Adipose tissue (tissue), 3 donors: Measurements from ENCODE around the gene RPS21. TPM values are rescaled to one million over a fixed set of nuclear protein-coding genes. Genes with fewer than 3 reads are reported as not detected.

ENCODE experiments used
- H3K27ac ChIP-seq: one replicate; pipeline ENCODE4 v1.5.1; 2013; ENCODE audit warnings: low read depth, low read length
- WGBS, 3 donors: extraction: QIAGEN DNeasy Blood & Tissue Kit; methylation state at CpG; one replicate each; pipeline ENCODE4 v1.1.7; 2013; 5-methylcytosine and 5-hydroxymethylcytosine counted together
- polyA plus RNA-seq, 3 donors: library from polyadenylated mRNA; stranded (reverse); fragments of 200-250 nt; gene quantifications; one replicate each; pipeline ENCODE4 v1.2.3, GENCODE V29; 2013
- donor health status: healthy with polysubstance abuse.
- donor health status: Bipolar disorder and iron deficiency.
- donor health status: healthy.

RPS21 gene
- polyA plus RNA-seq, 3 donors = 3,685 to 4,426 (median 4,284) TPM

GRCh38 chr20:62404112-62404665, 17.3 kb downstream of the RPS21 start:
- H3K27ac ChIP-seq = no peak overlapping the region
- WGBS, 3 donors = 88 to 95% (median 92%) methylated on average over 9 of the region's 9 CpGs

DNA sequence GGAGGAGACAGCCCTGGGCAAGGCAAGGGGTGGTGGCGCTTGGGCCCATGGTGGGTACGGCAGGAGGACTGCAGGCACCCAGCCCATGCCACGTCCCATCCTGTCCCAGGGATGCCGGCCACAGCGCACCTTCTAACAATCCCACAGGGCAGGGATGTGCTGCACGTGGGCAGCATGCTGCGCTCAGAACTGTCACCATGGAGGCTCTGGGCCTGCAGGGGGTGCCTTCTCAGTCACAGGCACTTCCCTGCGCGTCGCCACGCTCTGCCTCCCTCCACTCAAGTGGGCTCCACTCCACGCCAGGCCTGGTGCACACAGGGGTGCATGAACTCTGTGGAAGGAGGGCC, 17.8 kb downstream of the RPS21 start:
- H3K27ac ChIP-seq = no peak overlapping the region
- 92 to 97% (median 95%) methylated on average over 10 to 12 of the region's 12 CpGs for WGBS, 3 donors

GRCh38 chr20:62405108-62405980, 18.4 kb downstream of the RPS21 start:
- 68% methylated on average over 23 of the region's 23 CpGs for WGBS, 3 donors
- H3K27ac ChIP-seq = no peak overlapping the region

DNA sequence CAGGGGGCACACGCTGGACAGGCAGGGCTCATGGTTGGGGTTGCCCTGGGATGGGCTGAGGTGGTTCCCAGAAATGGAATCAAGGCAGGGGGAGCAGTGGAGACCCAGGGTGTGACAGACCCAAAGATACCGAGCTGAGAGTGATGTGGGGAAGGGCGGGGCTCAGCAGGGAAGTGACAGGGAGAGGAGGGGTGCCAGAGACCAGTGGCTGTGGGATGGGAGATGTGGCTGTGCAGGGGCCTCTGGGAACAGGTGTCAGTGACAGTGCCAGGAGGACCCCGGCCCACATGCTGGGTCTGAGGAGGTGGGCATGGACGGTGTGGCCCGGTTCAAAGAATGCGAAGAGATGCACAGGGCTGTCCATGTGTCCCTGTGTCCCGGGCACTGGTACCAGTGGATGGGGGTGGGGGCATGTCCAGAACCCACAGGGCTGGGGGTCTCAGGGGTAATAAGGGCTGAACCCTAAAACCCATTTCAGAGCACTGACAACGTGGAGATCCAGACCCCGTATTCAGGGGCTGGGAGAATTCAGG, 19.1 kb downstream of the RPS21 start:
- WGBS, 3 donors = 54 to 64% (median 54%) methylated on average over 9 to 10 of the region's 10 CpGs
- H3K27ac ChIP-seq = no peak overlapping the region

DNA sequence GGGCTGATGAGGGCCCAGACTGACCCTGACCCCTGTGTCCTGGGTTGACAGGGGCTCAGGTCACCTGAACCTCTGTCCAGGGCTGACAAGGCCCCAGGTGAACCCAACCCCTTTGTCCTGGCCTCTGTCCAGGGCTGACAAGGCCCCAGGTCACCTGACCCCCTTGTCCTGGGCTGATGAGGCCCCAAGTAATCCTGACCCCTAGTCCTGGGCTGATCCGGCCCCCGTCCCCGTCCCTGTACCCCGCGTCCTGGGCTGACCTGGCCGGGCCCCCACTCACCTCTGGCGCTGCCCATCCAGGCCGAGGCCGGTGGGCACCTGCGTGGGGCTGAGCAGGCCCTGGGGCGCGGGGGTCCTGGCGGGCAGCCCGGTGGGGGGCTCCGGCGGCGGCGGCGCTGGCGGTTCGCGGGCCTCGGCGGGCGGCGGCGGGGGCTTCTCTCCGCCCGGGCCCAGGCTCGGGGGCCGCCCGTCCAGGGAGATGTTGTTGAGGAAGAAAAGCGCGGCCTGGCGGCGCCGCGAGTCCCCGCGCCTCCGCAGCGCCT, 19.8 kb downstream of the RPS21 start:
- 1% methylated on average over 21 to 42 of the region's 42 CpGs for WGBS, 3 donors
- H3K27ac ChIP-seq = no peak overlapping the region

DNA sequence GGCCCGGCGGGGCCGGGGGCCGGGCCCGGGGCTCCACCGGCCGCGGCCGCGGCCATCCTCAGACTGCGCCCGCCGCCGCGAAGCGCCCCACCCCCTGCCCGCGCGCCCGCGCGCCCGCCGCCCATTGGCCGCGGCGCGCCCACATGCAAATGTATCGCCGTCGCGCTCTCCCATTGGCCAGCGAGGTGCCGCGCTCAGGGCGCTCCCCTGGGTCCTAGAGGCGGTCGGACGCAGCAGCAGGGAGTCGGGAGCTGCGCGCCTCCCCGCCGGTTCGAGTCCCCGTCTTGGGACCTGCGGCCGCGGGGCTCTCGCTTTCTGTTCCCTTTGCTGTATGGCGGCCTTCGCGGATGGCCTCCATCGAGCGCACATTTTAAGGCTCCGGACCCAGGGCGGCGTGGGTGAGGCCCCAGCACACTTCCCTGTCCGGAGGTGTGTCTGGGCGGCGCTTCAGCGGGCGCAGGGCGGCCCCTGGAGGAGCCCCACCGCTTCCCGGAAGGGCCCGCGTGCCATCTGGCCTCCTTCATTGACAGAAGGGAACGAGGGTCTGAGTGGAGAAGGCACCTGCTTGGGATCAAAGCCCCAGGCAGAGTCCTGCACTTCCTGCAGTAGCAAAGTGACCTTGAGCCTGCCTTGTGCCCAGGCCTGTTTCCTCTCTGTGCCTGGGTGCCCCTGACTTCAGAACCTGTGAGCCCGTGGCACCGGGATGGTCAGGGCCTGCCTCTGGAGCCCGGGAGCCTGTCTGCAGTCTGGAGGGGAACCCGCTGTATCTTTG, 20.5 kb downstream of the RPS21 start, which contains the start of gene CABLES2:
CABLES2 (minus strand) TSS at position 65 of the 772 bp plus-strand sequence; CDS start at position 56, 9 bp downstream.
- H3K27ac ChIP-seq = no peak within 1 kb of the TSS

GRCh38 chr20:62408055-62408454, 21.2 kb downstream of the RPS21 start:
- WGBS, 3 donors = 89 to 98% (median 91%) methylated on average over 15 of the region's 15 CpGs

More for the DNA sequence above, 20.5 kb downstream of the RPS21 start, which contains the start of gene CABLES2:
- WGBS, 3 donors = 4 to 6% (median 5%) methylated on average over 54 to 73 of the region's 73 CpGs

GRCh38 chr20:62408640-62409039, 21.7 kb downstream of the RPS21 start:
- no peak overlapping the region for H3K27ac ChIP-seq
- WGBS, 3 donors = 80 to 93% (median 91%) methylated on average over 12 of the region's 12 CpGs

More at GRCh38 chr20:62408055-62408454, 21.2 kb downstream of the RPS21 start:
- H3K27ac ChIP-seq = no peak overlapping the region

DNA sequence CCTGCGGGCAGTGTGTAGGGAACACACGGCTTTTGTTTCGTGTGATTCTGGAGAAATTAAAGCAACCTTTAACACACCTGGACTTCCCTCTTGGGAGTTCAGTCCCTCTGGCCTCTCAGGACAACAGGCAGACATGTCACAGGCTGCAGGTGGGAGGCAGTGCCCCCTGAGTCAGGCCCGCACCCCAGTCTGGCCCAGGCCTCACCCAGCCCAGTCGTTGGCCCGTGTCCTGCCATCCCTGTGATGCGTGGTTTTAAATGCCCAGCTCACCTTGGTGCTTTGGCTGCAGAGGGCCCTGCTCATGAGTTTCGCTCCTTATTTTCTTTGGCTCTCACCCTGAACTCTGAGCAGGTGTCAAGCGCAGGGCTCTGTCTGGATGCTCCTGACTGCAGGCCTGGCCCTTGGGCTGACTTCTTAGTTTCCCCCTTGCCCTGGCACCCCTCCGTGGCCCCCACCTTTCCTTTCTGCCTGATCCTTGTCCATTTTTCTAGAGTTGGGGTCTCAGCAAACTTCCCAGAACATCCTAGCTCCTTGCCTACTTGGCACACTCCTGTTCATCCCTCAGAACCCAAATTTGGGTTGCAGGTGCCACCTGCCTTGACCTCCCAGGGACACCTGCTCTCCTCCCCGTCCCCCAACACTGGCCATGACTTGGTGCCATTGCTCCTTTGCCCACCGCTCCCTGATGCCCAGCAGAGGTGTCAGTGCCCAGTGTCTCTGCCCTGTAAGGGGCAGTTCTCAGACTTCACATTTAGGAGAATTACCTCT, 22.4 kb downstream of the RPS21 start:
- WGBS, 3 donors = 77 to 91% (median 86%) methylated on average over 12 of the region's 12 CpGs
- no peak overlapping the region for H3K27ac ChIP-seq

GRCh38 chr20:62409931-62410745, 23.2 kb downstream of the RPS21 start:
- no peak overlapping the region for H3K27ac ChIP-seq

GRCh38 chr20:62410746-62411478, 24.0 kb downstream of the RPS21 start:
- 77 to 91% (median 81%) methylated on average over 19 of the region's 19 CpGs for WGBS, 3 donors
- H3K27ac ChIP-seq = no peak overlapping the region

More at GRCh38 chr20:62409931-62410745, 23.2 kb downstream of the RPS21 start:
- 7 to 10% (median 10%) methylated on average over 30 of the region's 30 CpGs for WGBS, 3 donors

DNA sequence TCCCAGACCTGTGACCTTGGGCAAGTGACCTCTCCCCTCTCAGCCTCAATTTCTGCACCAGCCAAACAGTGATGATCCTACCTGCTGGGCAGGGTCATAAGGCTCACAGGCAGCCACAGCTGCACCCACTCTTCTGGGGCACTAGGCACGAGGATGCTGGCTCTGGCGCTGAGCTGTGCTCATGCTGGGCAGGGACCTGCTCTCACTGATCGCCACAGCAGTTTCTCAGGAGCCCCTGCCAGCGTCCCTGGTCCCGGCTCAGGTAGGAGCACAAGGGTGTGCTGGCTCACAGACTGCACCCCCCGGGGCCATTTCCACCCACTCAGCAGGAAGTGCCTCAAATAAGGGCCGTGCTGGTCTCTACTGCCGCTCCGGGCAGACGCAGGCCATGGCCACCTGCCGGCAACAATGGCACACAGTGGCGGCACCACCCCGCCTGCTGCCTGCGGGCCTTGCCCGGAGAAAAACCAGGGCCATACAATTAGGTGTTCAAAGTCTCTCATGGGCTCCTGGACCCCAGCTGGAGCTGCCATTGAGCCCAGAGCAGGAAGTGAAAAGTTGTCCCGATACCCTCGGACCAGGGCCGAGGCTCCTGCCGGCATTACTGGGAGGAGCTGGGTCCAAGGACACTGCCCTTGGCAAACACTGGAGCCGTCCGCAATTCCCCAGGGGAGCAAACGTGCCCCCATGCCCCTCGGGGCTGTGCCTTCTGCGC, 24.7 kb downstream of the RPS21 start:
- WGBS, 3 donors = 71 to 79% (median 73%) methylated on average over 24 of the region's 24 CpGs
- no peak overlapping the region for H3K27ac ChIP-seq

GRCh38 chr20:62412194-62413024, 25.5 kb downstream of the RPS21 start:
- no peak overlapping the region for H3K27ac ChIP-seq
- WGBS, 3 donors = 77 to 87% (median 80%) methylated on average over 20 to 22 of the region's 22 CpGs

DNA sequence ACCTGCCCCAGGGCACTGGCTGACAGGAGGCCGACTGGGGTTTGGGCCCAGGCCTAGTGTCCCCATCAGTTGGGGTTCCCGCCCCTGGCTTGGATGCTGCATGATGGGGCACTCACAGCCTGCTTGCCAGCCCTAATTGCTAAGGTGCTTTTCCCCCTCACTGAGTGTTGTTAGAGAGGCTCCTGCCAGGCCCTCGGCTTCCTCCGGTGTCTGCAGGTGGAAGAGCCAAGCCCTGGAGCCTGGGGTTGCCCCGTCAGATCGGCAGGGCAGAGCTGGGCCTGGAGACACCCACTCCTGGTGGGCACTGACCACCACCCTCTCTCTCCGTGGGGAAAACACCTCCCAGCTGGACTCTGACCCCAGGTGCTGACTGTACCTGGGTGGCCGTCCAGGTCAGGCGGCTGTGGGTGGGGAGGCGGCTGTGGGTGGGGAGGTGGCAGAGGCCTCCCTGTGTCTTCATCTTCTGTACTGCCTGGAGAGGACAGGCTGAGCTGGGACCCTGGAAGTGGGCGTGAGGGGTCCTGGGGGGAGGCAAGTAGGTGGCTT, 26.2 kb downstream of the RPS21 start:
- H3K27ac ChIP-seq = no peak overlapping the region
- WGBS, 3 donors = 81 to 95% (median 86%) methylated on average over 11 of the region's 11 CpGs
